ENCODE results near the gene NDUFA13.

NDUFA13 gene

DNA sequence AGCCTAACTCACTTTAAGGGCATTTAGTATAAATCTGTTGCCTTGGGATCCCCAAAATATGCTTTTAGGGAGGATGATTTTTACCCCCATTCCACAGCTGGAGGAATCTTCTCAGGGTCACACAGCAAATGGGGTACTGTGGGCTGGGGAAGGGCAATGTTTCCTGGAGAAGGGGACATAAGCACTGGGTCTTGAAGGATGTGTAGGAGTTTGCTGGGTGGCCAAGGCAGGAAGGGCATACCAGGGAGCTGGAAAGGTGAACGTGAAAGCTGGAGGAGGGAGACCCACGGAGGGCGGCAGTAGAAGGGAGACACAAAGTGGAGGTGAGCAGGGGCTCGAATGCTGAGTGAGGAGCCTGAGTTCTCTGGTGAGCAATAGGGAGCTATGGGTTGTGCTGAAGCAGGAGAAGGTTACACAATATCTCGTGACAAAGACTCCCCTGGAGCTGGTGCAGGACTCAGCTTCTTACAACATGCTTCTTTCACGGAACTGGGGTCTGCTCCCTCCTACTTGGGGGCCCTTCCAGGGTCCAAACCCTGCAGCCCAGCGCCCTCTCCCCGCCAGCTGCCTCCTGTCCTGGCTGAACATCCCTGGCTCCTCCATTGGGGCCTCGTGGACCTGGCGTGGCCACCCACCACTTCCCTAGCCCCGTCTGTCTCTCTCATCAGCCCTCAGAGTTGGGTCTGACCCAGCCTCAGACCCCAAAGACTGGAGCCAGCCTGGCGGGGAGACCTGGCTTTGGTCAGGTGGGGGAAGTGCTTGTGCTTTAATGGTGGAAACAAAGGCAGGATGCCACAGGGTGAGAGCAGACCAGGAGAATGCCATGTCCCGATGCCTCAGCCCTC, 33.1 kb downstream of the NDUFA13 start:
- no peaks in the 10 kb centered on the region for H3K9me3 ChIP-seq (ENCODE audit: insufficient read depth, low read depth, low read length)
- no peak overlapping the region for H3K4me2 ChIP-seq (ENCODE audit: low read depth, low read length, poor library complexity, severe bottlenecking)
- H3K9ac ChIP-seq (ENCODE audit: low read depth, low read length, poor library complexity, severe bottlenecking), result no peak overlapping the region
- no peaks in the 10 kb centered on the region for H3F3A ChIP-seq (ENCODE audit: low read depth)
- H3K27me3 ChIP-seq (ENCODE audit: insufficient read depth, low read length, poor library complexity, severe bottlenecking), result no peaks in the 10 kb centered on the region
- no peaks in the 10 kb centered on the region for H3K9me2 ChIP-seq (replicated peaks; ENCODE audit: low read depth, low read length)
- H4K20me1 ChIP-seq (ENCODE audit: insufficient read depth, low read length, poor library complexity, severe bottlenecking), result no peaks in the 10 kb centered on the region
- H3K4me1 ChIP-seq (ENCODE audit: insufficient read depth, low read length, poor library complexity, severe bottlenecking), result no peaks in the 10 kb centered on the region
- H3K79me2 ChIP-seq (ENCODE audit: insufficient read depth, low read length), result no peaks in the 10 kb centered on the region
- H3K36me3 ChIP-seq (ENCODE audit: insufficient read depth, low read length), result no peaks in the 10 kb centered on the region
- TF ChIP-seq EZH2phosphoT487 (IDR thresholded peaks at IDR 0.05; ENCODE audit: borderline replicate concordance), result no peak
- TF ChIP-seq, protein P1, sequence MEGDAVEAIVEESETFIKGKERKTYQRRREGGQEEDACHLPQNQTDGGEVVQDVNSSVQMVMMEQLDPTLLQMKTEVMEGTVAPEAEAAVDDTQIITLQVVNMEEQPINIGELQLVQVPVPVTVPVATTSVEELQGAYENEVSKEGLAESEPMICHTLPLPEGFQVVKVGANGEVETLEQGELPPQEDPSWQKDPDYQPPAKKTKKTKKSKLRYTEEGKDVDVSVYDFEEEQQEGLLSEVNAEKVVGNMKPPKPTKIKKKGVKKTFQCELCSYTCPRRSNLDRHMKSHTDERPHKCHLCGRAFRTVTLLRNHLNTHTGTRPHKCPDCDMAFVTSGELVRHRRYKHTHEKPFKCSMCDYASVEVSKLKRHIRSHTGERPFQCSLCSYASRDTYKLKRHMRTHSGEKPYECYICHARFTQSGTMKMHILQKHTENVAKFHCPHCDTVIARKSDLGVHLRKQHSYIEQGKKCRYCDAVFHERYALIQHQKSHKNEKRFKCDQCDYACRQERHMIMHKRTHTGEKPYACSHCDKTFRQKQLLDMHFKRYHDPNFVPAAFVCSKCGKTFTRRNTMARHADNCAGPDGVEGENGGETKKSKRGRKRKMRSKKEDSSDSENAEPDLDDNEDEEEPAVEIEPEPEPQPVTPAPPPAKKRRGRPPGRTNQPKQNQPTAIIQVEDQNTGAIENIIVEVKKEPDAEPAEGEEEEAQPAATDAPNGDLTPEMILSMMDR (conservative IDR thresholded peaks at IDR 0.05; ENCODE audit: low read length), result no peak
- H2AFZ ChIP-seq (ENCODE audit: low read length), result no peak overlapping the region
- H3K4me3 ChIP-seq (ENCODE audit: low read length, poor library complexity, severe bottlenecking), result no peak overlapping the region

- H3K4me1 ChIP-seq (ENCODE audit: insufficient read depth, low read length, poor library complexity, severe bottlenecking), result no peaks in the 10 kb centered on the region
- H3K9ac ChIP-seq (ENCODE audit: low read depth, low read length, poor library complexity, severe bottlenecking), result no peak overlapping the region
- H4K20me1 ChIP-seq (ENCODE audit: insufficient read depth, low read length, poor library complexity, severe bottlenecking), result no peaks in the 10 kb centered on the region
- H3K4me3 ChIP-seq (ENCODE audit: low read length, poor library complexity, severe bottlenecking), result no peak overlapping the region
- no peak for TF ChIP-seq EZH2phosphoT487 (IDR thresholded peaks at IDR 0.05; ENCODE audit: borderline replicate concordance)
- TF ChIP-seq, protein P1 (conservative IDR thresholded peaks at IDR 0.05; ENCODE audit: low read length), result no peak
- no peak overlapping the region for H3K4me2 ChIP-seq (ENCODE audit: low read depth, low read length, poor library complexity, severe bottlenecking)
- H3K9me2 ChIP-seq (replicated peaks; ENCODE audit: low read depth, low read length), result no peaks in the 10 kb centered on the region
- no peaks in the 10 kb centered on the region for H3K36me3 ChIP-seq (ENCODE audit: insufficient read depth, low read length)
- no peaks in the 10 kb centered on the region for H3K27me3 ChIP-seq (ENCODE audit: insufficient read depth, low read length, poor library complexity, severe bottlenecking)
- no peaks in the 10 kb centered on the region for H3F3A ChIP-seq (ENCODE audit: low read depth)
- no peaks in the 10 kb centered on the region for H3K79me2 ChIP-seq (ENCODE audit: insufficient read depth, low read length)
- no peak overlapping the region for H2AFZ ChIP-seq (ENCODE audit: low read length)
- no peaks in the 10 kb centered on the region for H3K9me3 ChIP-seq (ENCODE audit: insufficient read depth, low read depth, low read length)
Measured at GRCh38 chr19:19549804-19550464, 33.9 kb downstream of the NDUFA13 start.

GRCh38 chr19:19550485-19550929, 34.5 kb downstream of the NDUFA13 start:
- Histone ChIP-seq H3K4me1 (ENCODE audit: insufficient read depth, low read length, poor library complexity, severe bottlenecking) (no peaks in the 10 kb centered on the region), H3K9ac (ENCODE audit: low read depth, low read length, poor library complexity, severe bottlenecking) (no peak overlapping the region), H3F3A (ENCODE audit: low read depth) (no peaks in the 10 kb centered on the region), H2AFZ (ENCODE audit: low read length) (no peak overlapping the region), H3K36me3 (ENCODE audit: insufficient read depth, low read length) (no peaks in the 10 kb centered on the region), H3K9me2 (replicated peaks; ENCODE audit: low read depth, low read length) (no peaks in the 10 kb centered on the region), H4K20me1 (ENCODE audit: insufficient read depth, low read length, poor library complexity, severe bottlenecking) (no peaks in the 10 kb centered on the region), H3K4me2 (ENCODE audit: low read depth, low read length, poor library complexity, severe bottlenecking) (no peak overlapping the region), H3K4me3 (ENCODE audit: low read length, poor library complexity, severe bottlenecking) (no peak overlapping the region), H3K27me3 (ENCODE audit: insufficient read depth, low read length, poor library complexity, severe bottlenecking) (no peaks in the 10 kb centered on the region), H3K9me3 (ENCODE audit: insufficient read depth, low read depth, low read length) (no peaks in the 10 kb centered on the region), H3K79me2 (ENCODE audit: insufficient read depth, low read length) (no peaks in the 10 kb centered on the region)
- no peak for TF ChIP-seq EZH2phosphoT487 (IDR thresholded peaks at IDR 0.05; ENCODE audit: borderline replicate concordance)
- TF ChIP-seq, protein P1 (conservative IDR thresholded peaks at IDR 0.05; ENCODE audit: low read length), result no peak
